B cell (primary cell): ENCODE results near the gene CLEC18C.

ENCODE experiments used
- CTCF ChIP-seq: fragments of 200-600 bp; IDR thresholded peaks from one replicate; pipeline ENCODE4 v1.8.0; 2022; ENCODE audit warnings: antibody characterized with exemption, mild to moderate bottlenecking
- EZH2 ChIP-seq: IDR thresholded peaks from 2 replicates; pipeline ENCODE4 v1.6.1; 2012; ENCODE audit warnings: borderline replicate concordance, low read depth, mild to moderate bottlenecking, moderate library complexity, low read length; ENCODE audit not compliant: insufficient read depth, poor library complexity, severe bottlenecking

DNA sequence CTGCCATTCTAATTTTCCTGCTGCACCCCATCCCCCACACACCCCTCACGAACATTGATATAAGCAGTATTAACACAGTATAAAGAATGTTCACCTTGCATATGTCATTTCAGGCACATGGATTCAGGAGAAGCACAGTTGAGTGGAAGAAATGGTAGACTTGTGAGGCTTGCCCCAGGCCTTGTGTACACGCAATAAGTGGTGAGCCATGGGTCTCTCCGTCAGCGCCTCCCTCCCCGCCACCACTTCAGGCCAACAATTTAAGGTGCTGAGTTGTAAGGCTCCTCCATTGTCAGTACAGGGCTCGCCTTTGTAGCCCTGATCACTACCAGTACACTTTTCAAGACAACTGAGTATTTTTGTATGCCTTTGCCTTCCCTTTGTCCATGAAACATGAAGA lies 12.2 kb upstream of the CLEC18C start:
- no peak for TF ChIP-seq EZH2
- TF ChIP-seq CTCF, result no peak
